PFSK-1 (cell line): ENCODE data around the gene HEMGN.

Source experiments
- FOXP2 ChIP-seq: optimal IDR thresholded peaks from 2 replicates; pipeline ENCODE3; 2011; ENCODE audit warnings: borderline replicate concordance, control low read depth, inconsistent platforms; ENCODE audit not compliant: insufficient read depth; ENCODE audit errors: extremely low read length, extremely low read depth
- POLR2AphosphoS5 ChIP-seq: IDR thresholded peaks from 2 replicates; pipeline ENCODE4 v1.6.1; 2012; ENCODE audit warnings: low read depth, mild to moderate bottlenecking, control low read depth, low read length, moderate library complexity
- SIN3A ChIP-seq: IDR thresholded peaks from 2 replicates; pipeline ENCODE4 v1.6.1; 2012; ENCODE audit warnings: mild to moderate bottlenecking, low read length, moderate library complexity, borderline replicate concordance; ENCODE audit not compliant: insufficient read depth
- TAF1 ChIP-seq: IDR thresholded peaks from 2 replicates; pipeline ENCODE4 v1.6.1; 2012; ENCODE audit warnings: low read length, control low read depth, borderline replicate concordance; ENCODE audit not compliant: insufficient read depth
- TF ChIP-seq, protein P1 (sequence below), 2 experiments: IDR thresholded peaks; 2 replicates each; pipeline versions ENCODE4 v1.6.1 to v1.8.0; 2011 to 2012; ENCODE audit warnings: low read depth in 2 of 2, low read length in 2 of 2, control low read depth in 1 of 2, inconsistent platforms in 1 of 2, mild to moderate bottlenecking in 1 of 2, moderate library complexity in 1 of 2; ENCODE audit not compliant: insufficient read depth in 1 of 2

DNA sequence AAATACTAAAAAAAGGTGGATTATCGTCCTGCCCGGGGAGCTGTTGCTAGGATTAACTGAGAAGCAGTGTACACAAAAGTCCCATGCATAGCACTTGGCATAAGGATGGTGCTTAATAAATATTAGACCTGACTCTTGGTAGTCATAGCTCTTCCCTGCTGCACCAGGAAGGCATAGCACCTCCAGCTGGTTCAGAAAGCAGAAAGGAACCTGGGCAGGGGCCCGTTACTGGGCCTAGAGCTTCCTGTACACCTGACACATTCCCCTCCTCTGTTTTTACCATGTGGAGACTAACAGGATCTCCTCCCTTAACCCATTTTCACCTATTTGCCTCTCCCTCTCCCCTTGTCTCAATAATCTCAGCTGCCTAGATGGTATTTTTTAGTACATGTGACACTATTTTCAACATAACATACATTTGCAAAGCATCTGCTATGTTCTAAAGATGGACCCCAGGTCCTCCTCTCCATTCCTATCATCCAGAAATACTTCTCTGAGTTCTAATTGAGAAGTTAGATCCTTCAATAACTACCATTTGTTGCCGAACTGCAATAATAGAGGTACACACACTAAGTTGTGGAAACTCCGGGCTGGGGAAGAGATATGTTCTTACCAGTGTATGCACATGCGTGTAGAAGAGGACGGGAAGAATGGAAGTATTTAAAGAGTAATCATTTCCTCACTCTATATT lies 42.0 kb upstream of the HEMGN start:
- TF ChIP-seq, protein P1, sequence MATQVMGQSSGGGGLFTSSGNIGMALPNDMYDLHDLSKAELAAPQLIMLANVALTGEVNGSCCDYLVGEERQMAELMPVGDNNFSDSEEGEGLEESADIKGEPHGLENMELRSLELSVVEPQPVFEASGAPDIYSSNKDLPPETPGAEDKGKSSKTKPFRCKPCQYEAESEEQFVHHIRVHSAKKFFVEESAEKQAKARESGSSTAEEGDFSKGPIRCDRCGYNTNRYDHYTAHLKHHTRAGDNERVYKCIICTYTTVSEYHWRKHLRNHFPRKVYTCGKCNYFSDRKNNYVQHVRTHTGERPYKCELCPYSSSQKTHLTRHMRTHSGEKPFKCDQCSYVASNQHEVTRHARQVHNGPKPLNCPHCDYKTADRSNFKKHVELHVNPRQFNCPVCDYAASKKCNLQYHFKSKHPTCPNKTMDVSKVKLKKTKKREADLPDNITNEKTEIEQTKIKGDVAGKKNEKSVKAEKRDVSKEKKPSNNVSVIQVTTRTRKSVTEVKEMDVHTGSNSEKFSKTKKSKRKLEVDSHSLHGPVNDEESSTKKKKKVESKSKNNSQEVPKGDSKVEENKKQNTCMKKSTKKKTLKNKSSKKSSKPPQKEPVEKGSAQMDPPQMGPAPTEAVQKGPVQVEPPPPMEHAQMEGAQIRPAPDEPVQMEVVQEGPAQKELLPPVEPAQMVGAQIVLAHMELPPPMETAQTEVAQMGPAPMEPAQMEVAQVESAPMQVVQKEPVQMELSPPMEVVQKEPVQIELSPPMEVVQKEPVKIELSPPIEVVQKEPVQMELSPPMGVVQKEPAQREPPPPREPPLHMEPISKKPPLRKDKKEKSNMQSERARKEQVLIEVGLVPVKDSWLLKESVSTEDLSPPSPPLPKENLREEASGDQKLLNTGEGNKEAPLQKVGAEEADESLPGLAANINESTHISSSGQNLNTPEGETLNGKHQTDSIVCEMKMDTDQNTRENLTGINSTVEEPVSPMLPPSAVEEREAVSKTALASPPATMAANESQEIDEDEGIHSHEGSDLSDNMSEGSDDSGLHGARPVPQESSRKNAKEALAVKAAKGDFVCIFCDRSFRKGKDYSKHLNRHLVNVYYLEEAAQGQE (IDR thresholded peaks at IDR 0.05; ENCODE audit: insufficient read depth in 1 of 2, low read depth in 2 of 2, low read length in 2 of 2) = no peak
- TF ChIP-seq POLR2AphosphoS5 (no peak), TAF1 (no peak), SIN3A (no peak), FOXP2 (no peak)
